HG03432 (cell line): Measurements from ENCODE around the gene TAAR9.
"Not testable (repeated sequence)": the region's sequence is repeated elsewhere in the genome, so short reads cannot be mapped to it uniquely, and the experiment has no call there.

Experiments used
- ATAC-seq: cut with Tn5 transposase; IDR thresholded peaks from one replicate; pipeline ENCODE4 v1.9.1; 2021; ENCODE audit warnings: mild to moderate bottlenecking, moderate library complexity; ENCODE audit not compliant: unreplicated experiment

TAAR9 gene

GRCh38 chr6:132513831-132514545 lies 24.1 kb upstream of the TAAR9 start:
- ATAC-seq: no peak

- ATAC-seq: no peak
These were observed 22.7 kb upstream of the TAAR9 start for GRCh38 chr6:132515386-132515785.

GRCh38 chr6:132520953-132521352 lies 17.1 kb upstream of the TAAR9 start:
- no peak for ATAC-seq

GRCh38 chr6:132524646-132525045 lies 13.4 kb upstream of the TAAR9 start:
- no peak for ATAC-seq

- no peak for ATAC-seq
These were observed 12.2 kb upstream of the TAAR9 start for GRCh38 chr6:132525866-132526265.

- no peak for ATAC-seq
These were observed 11.6 kb upstream of the TAAR9 start for GRCh38 chr6:132526461-132526860.

- no peak for ATAC-seq
These were observed 10.3 kb upstream of the TAAR9 start for GRCh38 chr6:132527791-132528190.

- ATAC-seq: peak; percentile 93
These were observed 7.6 kb upstream of the TAAR9 start for GRCh38 chr6:132530293-132530974.

- ATAC-seq: not testable (repeated sequence)
These were observed 3.5 kb upstream of the TAAR9 start for GRCh38 chr6:132534546-132534945.

GRCh38 chr6:132537145-132537544 lies 932 bp upstream of the TAAR9 start:
- ATAC-seq: no peak

- ATAC-seq: no peak
These were observed 6.7 kb downstream of the TAAR9 start for GRCh38 chr6:132544826-132545225.

GRCh38 chr6:132548746-132549463 lies 10.8 kb downstream of the TAAR9 start:
- ATAC-seq: no peak

GRCh38 chr6:132551214-132551613 lies 13.1 kb downstream of the TAAR9 start:
- no peak for ATAC-seq

GRCh38 chr6:132552372-132552771 lies 14.3 kb downstream of the TAAR9 start, which contains the start of gene TAAR8:
Gene TAAR8, plus strand, starts transcription at chr6:132552672. Its CDS starts 21 bp downstream, at chr6:132552693.
- no peak for ATAC-seq

GRCh38 chr6:132560087-132560486 lies 22.0 kb downstream of the TAAR9 start:
- ATAC-seq: not testable (repeated sequence)

GRCh38 chr6:132566404-132566803 lies 28.3 kb downstream of the TAAR9 start:
- ATAC-seq: no peak

- no peak for ATAC-seq
These were observed 29.5 kb downstream of the TAAR9 start for GRCh38 chr6:132567566-132567965.

GRCh38 chr6:132568611-132569010 lies 30.5 kb downstream of the TAAR9 start:
- no peak for ATAC-seq

GRCh38 chr6:132569170-132569569 lies 31.1 kb downstream of the TAAR9 start:
- no peak for ATAC-seq

- ATAC-seq: no peak
These were observed 32.2 kb downstream of the TAAR9 start, which contains the start of gene TAAR6 for GRCh38 chr6:132570221-132570777. Gene TAAR6, plus strand, starts transcription at chr6:132570322. Its CDS starts 0 bp downstream, at chr6:132570322.

- no peak for ATAC-seq
These were observed 33.7 kb downstream of the TAAR9 start for GRCh38 chr6:132571774-132572173.
